Measurements from ENCODE around the gene CRYBA2.

CRYBA2 gene

GRCh38 chr2:219003267-219003634 lies 10.0 kb upstream of the CRYBA2 start:
- H2BK120ac ChIP-seq (ENCODE audit: low read depth, low read length): no peak overlapping the region
- H3K4me2 ChIP-seq (ENCODE audit: low read length, poor library complexity, severe bottlenecking): no peak overlapping the region
- no peak overlapping the region for H2AK5ac ChIP-seq (ENCODE audit: low read length, severe bottlenecking)
- no peak for DNase-seq
- no peak overlapping the region for H4K8ac ChIP-seq (ENCODE audit: low read length)
- no peak overlapping the region for H3K27ac ChIP-seq (ENCODE audit: low read length, poor library complexity, severe bottlenecking)
- H3K23ac ChIP-seq (ENCODE audit: low read length in 2 of 2): no peak overlapping the region
- H2AFZ ChIP-seq (ENCODE audit: low read depth, low read length): no peak overlapping the region
- H3K14ac ChIP-seq (ENCODE audit: low read length in 2 of 2): no peak overlapping the region
- peaks cover 19% of the 10 kb centered on the region for H3K4me1 ChIP-seq (ENCODE audit: control insufficient read depth, insufficient read depth, low read depth, low read length)
- no peak overlapping the region for H3K18ac ChIP-seq (ENCODE audit: low read depth in 1 of 2, low read length in 2 of 2)
- no peak overlapping the region for H4K91ac ChIP-seq (ENCODE audit: low read length)
- H3K9me3 ChIP-seq (ENCODE audit: control insufficient read depth, low read length): peaks cover 3% of the 10 kb centered on the region
- H3K27me3 ChIP-seq (ENCODE audit: control insufficient read depth in 1 of 2, insufficient read depth in 1 of 2, low read length in 2 of 2): peaks cover 76 to 84% of the 10 kb centered on the region in 2 experiments
- H3K4ac ChIP-seq (ENCODE audit: low read depth in 1 of 2, low read length in 2 of 2): no peak overlapping the region
- H3K36me3 ChIP-seq (ENCODE audit: control insufficient read depth in 1 of 2, insufficient read depth in 2 of 2, low read depth in 1 of 2, low read length in 2 of 2): no peaks in the 10 kb centered on the region
- no peak overlapping the region for H3K4me3 ChIP-seq (ENCODE audit: insufficient read depth in 1 of 2, low read depth in 1 of 2, low read length in 2 of 2)
- 8% methylated on average over 15 of the region's 20 CpGs for WGBS
- no peak overlapping the region for H2BK15ac ChIP-seq (ENCODE audit: low read depth, poor library complexity, severe bottlenecking)
- H2BK12ac ChIP-seq (ENCODE audit: low read length in 2 of 2): no peak overlapping the region
- no peak overlapping the region for H3K9ac ChIP-seq (ENCODE audit: low read length)
- no peaks in the 10 kb centered on the region for H3K79me1 ChIP-seq (replicated peaks; ENCODE audit: low read length, poor library complexity, severe bottlenecking)
- no peak overlapping the region for H2BK5ac ChIP-seq (ENCODE audit: low read depth, low read length, poor library complexity, severe bottlenecking)

GRCh38 chr2:219002395-219003266 lies 9.4 kb upstream of the CRYBA2 start:
- 3% methylated on average over 69 of the region's 72 CpGs for WGBS
- peak overlapping the region in 1 of 2 experiments; percentile 15 for H3K4me3 ChIP-seq (ENCODE audit: insufficient read depth in 1 of 2, low read depth in 1 of 2, low read length in 2 of 2)
- no peak overlapping the region for H2BK15ac ChIP-seq (ENCODE audit: low read depth, poor library complexity, severe bottlenecking)
- H3K9me3 ChIP-seq (ENCODE audit: control insufficient read depth, low read length): peaks cover 3% of the 10 kb centered on the region
- H4K8ac ChIP-seq (ENCODE audit: low read length): no peak overlapping the region
- H3K18ac ChIP-seq (ENCODE audit: low read depth in 1 of 2, low read length in 2 of 2): no peak overlapping the region
- H2AFZ ChIP-seq (ENCODE audit: low read depth, low read length): no peak overlapping the region
- no peak overlapping the region for H3K14ac ChIP-seq (ENCODE audit: low read length in 2 of 2)
- no peak overlapping the region for H2BK120ac ChIP-seq (ENCODE audit: low read depth, low read length)
- H3K4me2 ChIP-seq (ENCODE audit: low read length, poor library complexity, severe bottlenecking): peak overlapping the region; percentile 20
- no peak overlapping the region for H3K9ac ChIP-seq (ENCODE audit: low read length)
- H3K79me1 ChIP-seq (replicated peaks; ENCODE audit: low read length, poor library complexity, severe bottlenecking): no peaks in the 10 kb centered on the region
- peaks cover 82 to 86% of the 10 kb centered on the region in 2 experiments for H3K27me3 ChIP-seq (ENCODE audit: control insufficient read depth in 1 of 2, insufficient read depth in 1 of 2, low read length in 2 of 2)
- peaks cover 19% of the 10 kb centered on the region for H3K4me1 ChIP-seq (ENCODE audit: control insufficient read depth, insufficient read depth, low read depth, low read length)
- no peak overlapping the region for H4K91ac ChIP-seq (ENCODE audit: low read length)
- H2BK12ac ChIP-seq (ENCODE audit: low read length in 2 of 2): no peak overlapping the region
- peak overlapping the region in 1 of 2 experiments; percentile 70 for H3K23ac ChIP-seq (ENCODE audit: low read length in 2 of 2)
- H3K27ac ChIP-seq (ENCODE audit: low read length, poor library complexity, severe bottlenecking): no peak overlapping the region
- H2BK5ac ChIP-seq (ENCODE audit: low read depth, low read length, poor library complexity, severe bottlenecking): no peak overlapping the region
- H3K4ac ChIP-seq (ENCODE audit: low read depth in 1 of 2, low read length in 2 of 2): no peak overlapping the region
- no peak overlapping the region for H2AK5ac ChIP-seq (ENCODE audit: low read length, severe bottlenecking)
- DNase-seq: no peak
- no peaks in the 10 kb centered on the region for H3K36me3 ChIP-seq (ENCODE audit: control insufficient read depth in 1 of 2, insufficient read depth in 2 of 2, low read depth in 1 of 2, low read length in 2 of 2)

DNA sequence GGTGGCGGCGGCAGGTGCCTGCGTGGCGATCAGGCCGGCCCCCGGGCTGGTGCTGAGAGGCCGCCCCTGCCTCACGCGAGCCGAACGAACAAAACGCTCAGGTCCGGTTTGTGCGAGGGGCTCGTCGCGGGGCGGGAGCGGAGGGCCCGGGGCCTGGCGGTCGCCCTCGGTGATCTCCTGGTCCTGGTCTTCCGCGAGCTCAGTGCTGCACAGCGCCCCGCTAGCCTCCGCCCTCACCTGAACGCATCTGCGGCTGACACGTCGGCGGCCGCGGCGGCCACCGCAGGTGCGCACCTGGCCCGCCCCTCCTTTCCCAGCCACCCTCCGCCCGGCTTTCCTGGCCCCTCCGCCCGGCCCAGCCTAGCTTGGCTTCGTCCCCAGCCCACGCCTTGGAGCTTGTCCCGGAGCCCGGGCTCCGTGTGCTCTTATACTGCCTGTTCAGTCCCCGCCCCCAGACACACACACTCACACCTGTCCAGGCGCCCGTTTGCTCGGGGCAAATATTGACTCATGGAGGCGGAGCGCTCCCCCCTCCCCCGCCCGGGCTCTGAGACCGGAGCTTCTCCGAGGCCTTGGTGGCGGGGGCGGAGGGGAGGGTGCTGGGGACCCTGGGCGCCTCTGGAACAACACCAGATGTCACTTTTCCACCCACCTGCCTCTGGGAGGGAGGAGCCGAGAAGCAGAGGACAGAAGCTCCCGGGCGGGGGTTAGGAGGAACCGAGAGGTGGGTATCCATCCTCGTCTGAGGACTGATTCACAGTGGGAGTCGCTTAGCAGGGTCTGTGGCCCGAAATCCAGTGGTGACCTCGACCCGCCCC lies 8.6 kb upstream of the CRYBA2 start:
- Histone ChIP-seq H3K79me1 (replicated peaks; ENCODE audit: low read length, poor library complexity, severe bottlenecking) (no peaks in the 10 kb centered on the region), H2BK12ac (ENCODE audit: low read length in 2 of 2) (no peak overlapping the region), H3K4me3 (ENCODE audit: insufficient read depth in 1 of 2, low read depth in 1 of 2, low read length in 2 of 2) (peak overlapping the region in 1 of 2 experiments; percentile 7), H3K9me3 (ENCODE audit: control insufficient read depth, low read length) (no peaks in the 10 kb centered on the region), H3K18ac (ENCODE audit: low read depth in 1 of 2, low read length in 2 of 2) (no peak overlapping the region), H3K9ac (ENCODE audit: low read length) (no peak overlapping the region), H3K4me1 (ENCODE audit: control insufficient read depth, insufficient read depth, low read depth, low read length) (peaks cover 19% of the 10 kb centered on the region), H3K27me3 (ENCODE audit: control insufficient read depth in 1 of 2, insufficient read depth in 1 of 2, low read length in 2 of 2) (peaks cover 86 to 91% of the 10 kb centered on the region in 2 experiments), H3K14ac (ENCODE audit: low read length in 2 of 2) (no peak overlapping the region), H3K27ac (ENCODE audit: low read length, poor library complexity, severe bottlenecking) (no peak overlapping the region), H4K91ac (ENCODE audit: low read length) (no peak overlapping the region), H2AK5ac (ENCODE audit: low read length, severe bottlenecking) (no peak overlapping the region), H2BK120ac (ENCODE audit: low read depth, low read length) (no peak overlapping the region), H3K4ac (ENCODE audit: low read depth in 1 of 2, low read length in 2 of 2) (no peak overlapping the region), H2AFZ (ENCODE audit: low read depth, low read length) (no peak overlapping the region), H2BK5ac (ENCODE audit: low read depth, low read length, poor library complexity, severe bottlenecking) (no peak overlapping the region), H3K23ac (ENCODE audit: low read length in 2 of 2) (peak overlapping the region in 1 of 2 experiments; percentile 9), H3K36me3 (ENCODE audit: control insufficient read depth in 1 of 2, insufficient read depth in 2 of 2, low read depth in 1 of 2, low read length in 2 of 2) (no peaks in the 10 kb centered on the region), H2BK15ac (ENCODE audit: low read depth, poor library complexity, severe bottlenecking) (no peak overlapping the region), H3K4me2 (ENCODE audit: low read length, poor library complexity, severe bottlenecking) (no peak overlapping the region), H4K8ac (ENCODE audit: low read length) (no peak overlapping the region)
- WGBS: 2% methylated on average over 60 of the region's 70 CpGs
- no peak for DNase-seq

DNA sequence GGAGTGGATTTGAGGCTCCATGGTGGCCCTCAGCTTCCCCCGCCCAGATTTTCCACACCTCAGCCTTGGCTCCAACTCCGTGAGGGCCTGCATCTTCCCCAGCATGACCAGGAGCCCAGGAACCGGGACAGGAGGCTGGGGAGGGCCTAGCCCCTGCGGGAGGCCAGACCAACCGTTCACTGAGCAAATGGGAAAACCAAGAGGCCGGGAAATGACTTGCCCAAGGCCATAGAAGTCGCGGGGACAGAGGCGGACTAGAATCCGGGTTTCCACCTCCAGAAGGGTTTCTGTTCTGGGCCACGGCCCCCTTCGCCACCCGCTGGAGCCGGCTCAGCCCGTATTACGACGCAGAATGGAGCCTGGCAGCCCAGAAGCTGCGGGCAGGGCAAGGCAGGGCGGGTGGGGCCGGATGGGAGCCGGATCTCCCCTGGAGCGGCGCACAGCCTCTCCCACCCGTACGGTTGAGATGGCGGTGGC lies 7.9 kb upstream of the CRYBA2 start:
- Histone ChIP-seq H3K79me1 (replicated peaks; ENCODE audit: low read length, poor library complexity, severe bottlenecking) (no peaks in the 10 kb centered on the region), H4K91ac (ENCODE audit: low read length) (no peak overlapping the region), H4K8ac (ENCODE audit: low read length) (no peak overlapping the region), H3K27ac (ENCODE audit: low read length, poor library complexity, severe bottlenecking) (no peak overlapping the region), H2BK15ac (ENCODE audit: low read depth, poor library complexity, severe bottlenecking) (no peak overlapping the region), H3K9ac (ENCODE audit: low read length) (no peak overlapping the region), H2BK12ac (ENCODE audit: low read length in 2 of 2) (no peak overlapping the region), H2AK5ac (ENCODE audit: low read length, severe bottlenecking) (no peak overlapping the region), H3K9me3 (ENCODE audit: control insufficient read depth, low read length) (no peaks in the 10 kb centered on the region), H3K4ac (ENCODE audit: low read depth in 1 of 2, low read length in 2 of 2) (no peak overlapping the region), H2AFZ (ENCODE audit: low read depth, low read length) (no peak overlapping the region), H3K4me3 (ENCODE audit: insufficient read depth in 1 of 2, low read depth in 1 of 2, low read length in 2 of 2) (no peak overlapping the region), H3K27me3 (ENCODE audit: control insufficient read depth in 1 of 2, insufficient read depth in 1 of 2, low read length in 2 of 2) (peaks cover 87 to 94% of the 10 kb centered on the region in 2 experiments), H3K36me3 (ENCODE audit: control insufficient read depth in 1 of 2, insufficient read depth in 2 of 2, low read depth in 1 of 2, low read length in 2 of 2) (no peaks in the 10 kb centered on the region), H3K18ac (ENCODE audit: low read depth in 1 of 2, low read length in 2 of 2) (no peak overlapping the region), H3K4me1 (ENCODE audit: control insufficient read depth, insufficient read depth, low read depth, low read length) (peaks cover 21% of the 10 kb centered on the region), H2BK5ac (ENCODE audit: low read depth, low read length, poor library complexity, severe bottlenecking) (no peak overlapping the region), H3K4me2 (ENCODE audit: low read length, poor library complexity, severe bottlenecking) (no peak overlapping the region), H3K14ac (ENCODE audit: low read length in 2 of 2) (no peak overlapping the region), H2BK120ac (ENCODE audit: low read depth, low read length) (no peak overlapping the region), H3K23ac (ENCODE audit: low read length in 2 of 2) (peak overlapping the region in 1 of 2 experiments; percentile 9)
- WGBS: 4% methylated on average over 26 of the region's 26 CpGs
- no peak for DNase-seq

Data from mesenchymal stem cell (in vitro differentiated cells and primary cell).